DND-41 (cell line): Measurements from ENCODE around the gene AMPH.
"Not testable (repeated sequence)": the region's sequence is repeated elsewhere in the genome, so short reads cannot be mapped to it uniquely, and the experiment has no call there.

ENCODE experiments used
- ATAC-seq: fragments of 200-7000 bp; cut with Tn5 transposase; 3 replicates; pipeline ENCODE4 v1.9.1; 2021; ENCODE audit warnings: low read depth; ENCODE audit not compliant: insufficient read depth
- DNase-seq: peaks from one replicate; pipeline ENCODE4 v3.0.0-alpha.2; 2020
- H2AFZ ChIP-seq: 2 replicates; pipeline ENCODE4 v1.6.0; 2012; ENCODE audit warnings: low read depth, low read length
- H3K27ac ChIP-seq: 2 replicates; pipeline ENCODE4 v1.5.1; 2012; ENCODE audit warnings: low read length, inconsistent platforms
- H3K27me3 ChIP-seq: fragments of 200-600 bp; sonication (generic); 2 replicates; pipeline ENCODE4 v1.6.0; 2012; ENCODE audit warnings: low read length, mild to moderate bottlenecking, inconsistent platforms; ENCODE audit not compliant: insufficient read depth, poor library complexity
- H3K36me3 ChIP-seq: 2 replicates; pipeline ENCODE4 v1.5.1; 2012; ENCODE audit warnings: low read length, inconsistent platforms; ENCODE audit not compliant: insufficient read depth
- H3K4me1 ChIP-seq: 2 replicates; pipeline ENCODE4 v1.5.1; 2012; ENCODE audit warnings: mild to moderate bottlenecking, low read length; ENCODE audit not compliant: insufficient read depth
- H3K4me2 ChIP-seq: 2 replicates; pipeline ENCODE4 v1.6.0; 2012; ENCODE audit warnings: mild to moderate bottlenecking, moderate library complexity, low read length, inconsistent platforms; ENCODE audit not compliant: insufficient read depth
- H3K4me3 ChIP-seq, 2 experiments: fragments of 200-600 bp in 1 of 2; shearing (Covaris generic) in 1 of 2; 2 replicates each; pipeline ENCODE4 v1.5.1; 2012 to 2016; ENCODE audit warnings: inconsistent platforms in 2 of 2, low read length in 2 of 2, mild to moderate bottlenecking in 2 of 2, low read depth in 1 of 2, moderate library complexity in 1 of 2
- H3K79me2 ChIP-seq: 2 replicates; pipeline ENCODE4 v1.6.0; 2012; ENCODE audit warnings: low read length, inconsistent platforms; ENCODE audit not compliant: insufficient read depth
- H3K9ac ChIP-seq: 2 replicates; pipeline ENCODE4 v1.6.0; 2012; ENCODE audit warnings: low read depth, mild to moderate bottlenecking, inconsistent platforms, low read length, moderate library complexity
- H3K9me3 ChIP-seq: 2 replicates; pipeline ENCODE4 v1.5.1; 2012; ENCODE audit warnings: low read length, moderate library complexity, mild to moderate bottlenecking, inconsistent platforms; ENCODE audit not compliant: insufficient read depth, severe bottlenecking
- H4K20me1 ChIP-seq: 2 replicates; pipeline ENCODE4 v1.6.0; 2012; ENCODE audit warnings: low read length; ENCODE audit not compliant: insufficient read depth
- TF ChIP-seq, protein P1 (sequence below): IDR thresholded peaks from 2 replicates; pipeline ENCODE4 v1.5.1; 2012; ENCODE audit warnings: borderline replicate concordance, low read length, moderate library complexity, mild to moderate bottlenecking; ENCODE audit not compliant: poor library complexity, severe bottlenecking; ENCODE audit errors: extremely low read depth

Gene AMPH

DNA sequence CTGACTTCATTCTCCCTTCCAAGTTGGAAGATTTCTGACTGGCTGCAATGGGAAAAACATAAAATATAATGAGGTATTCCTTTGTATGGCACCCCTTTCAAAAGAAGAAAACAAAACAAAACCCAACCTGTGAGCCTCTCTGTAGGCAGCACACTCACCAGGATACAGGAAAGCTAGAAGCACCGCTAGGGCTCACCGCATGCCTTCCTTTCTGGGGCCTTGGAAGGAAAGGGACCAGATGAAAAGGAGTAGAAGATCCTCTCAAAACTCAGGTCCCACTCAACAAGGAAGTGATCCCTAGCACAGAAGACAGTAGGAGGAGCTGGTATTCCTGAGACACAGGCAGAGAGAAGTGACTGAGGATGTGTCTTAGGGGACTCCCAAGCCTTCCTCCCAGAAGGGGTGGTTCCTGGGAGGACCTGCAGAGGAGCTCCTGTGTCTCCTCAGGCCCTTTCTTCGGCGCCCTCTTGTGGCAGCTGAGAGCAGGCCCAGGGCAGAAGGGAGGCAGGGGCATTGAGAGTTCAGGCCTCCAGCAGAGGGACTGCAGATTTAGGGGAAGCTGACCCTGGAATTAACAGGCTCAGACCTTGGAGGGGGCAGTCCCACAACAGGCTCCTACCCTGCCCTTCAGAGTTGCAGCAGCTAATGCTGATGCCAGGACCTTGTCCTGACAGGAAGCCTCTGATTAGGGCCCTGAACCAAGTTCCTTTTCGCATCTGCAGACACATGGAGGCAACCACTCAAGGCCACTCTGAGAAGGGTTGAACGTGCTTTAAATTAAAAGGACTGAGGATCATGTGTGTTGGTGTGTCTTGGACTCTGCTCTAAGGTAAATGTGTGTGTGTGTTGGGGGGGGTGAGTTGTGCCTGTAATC lies 285.6 kb downstream of the AMPH start:
- peaks cover 20% of the 10 kb centered on the region for H3K79me2 ChIP-seq
- H3K4me1 ChIP-seq = peaks cover 58% of the 10 kb centered on the region
- peak overlapping the region; percentile 50 for H3K9ac ChIP-seq
- H3K9me3 ChIP-seq, H3K27me3 ChIP-seq, H4K20me1 ChIP-seq, H3K36me3 ChIP-seq: not testable (repeated sequence)
- peak overlapping the region; percentile 80 for H3K27ac ChIP-seq
- peak overlapping the region in 1 of 2 experiments; percentile 46; a peak in 2 of 4 replicates for H3K4me3 ChIP-seq
- H2AFZ ChIP-seq = peak overlapping the region; percentile 19; the same call in 1 of the 2 replicates
- ATAC-seq (peak; percentile 75), DNase-seq (peak; percentile 78)
- H3K4me2 ChIP-seq = peak overlapping the region; percentile 58
- TF ChIP-seq, protein P1, sequence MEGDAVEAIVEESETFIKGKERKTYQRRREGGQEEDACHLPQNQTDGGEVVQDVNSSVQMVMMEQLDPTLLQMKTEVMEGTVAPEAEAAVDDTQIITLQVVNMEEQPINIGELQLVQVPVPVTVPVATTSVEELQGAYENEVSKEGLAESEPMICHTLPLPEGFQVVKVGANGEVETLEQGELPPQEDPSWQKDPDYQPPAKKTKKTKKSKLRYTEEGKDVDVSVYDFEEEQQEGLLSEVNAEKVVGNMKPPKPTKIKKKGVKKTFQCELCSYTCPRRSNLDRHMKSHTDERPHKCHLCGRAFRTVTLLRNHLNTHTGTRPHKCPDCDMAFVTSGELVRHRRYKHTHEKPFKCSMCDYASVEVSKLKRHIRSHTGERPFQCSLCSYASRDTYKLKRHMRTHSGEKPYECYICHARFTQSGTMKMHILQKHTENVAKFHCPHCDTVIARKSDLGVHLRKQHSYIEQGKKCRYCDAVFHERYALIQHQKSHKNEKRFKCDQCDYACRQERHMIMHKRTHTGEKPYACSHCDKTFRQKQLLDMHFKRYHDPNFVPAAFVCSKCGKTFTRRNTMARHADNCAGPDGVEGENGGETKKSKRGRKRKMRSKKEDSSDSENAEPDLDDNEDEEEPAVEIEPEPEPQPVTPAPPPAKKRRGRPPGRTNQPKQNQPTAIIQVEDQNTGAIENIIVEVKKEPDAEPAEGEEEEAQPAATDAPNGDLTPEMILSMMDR = peak; percentile 75

DNA sequence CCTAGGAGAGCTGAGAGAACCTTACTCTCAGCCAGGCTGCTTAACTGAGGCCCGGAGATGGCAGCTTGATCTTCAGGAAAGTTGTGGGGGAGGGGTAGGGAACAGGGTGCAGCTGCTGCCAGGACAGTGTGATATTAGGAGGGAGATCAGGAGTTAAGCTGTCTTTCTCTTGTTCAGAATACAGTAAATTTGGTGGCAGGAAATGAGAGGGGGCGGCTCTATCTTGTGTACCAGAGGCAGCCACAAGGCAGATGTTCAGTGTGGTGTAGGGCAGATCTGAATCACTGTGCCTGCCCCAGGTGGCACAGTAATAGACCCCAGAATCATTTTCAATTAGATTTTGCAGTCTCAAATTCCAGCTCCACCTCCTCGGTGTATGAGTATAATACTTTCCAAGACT lies 286.4 kb downstream of the AMPH start:
- H3K4me2 ChIP-seq = peak overlapping the region; percentile 58; the same call in 1 of the 2 replicates
- H3K4me3 ChIP-seq = 0 out of 4 replicates have a peak overlapping the region, but pooled peaks of 1 of the 2 experiments have one; percentile 4
- H3K9ac ChIP-seq, H2AFZ ChIP-seq, H3K27me3 ChIP-seq, H4K20me1 ChIP-seq, H3K36me3 ChIP-seq, H3K9me3 ChIP-seq: not testable (repeated sequence)
- peak overlapping the region; percentile 80 for H3K27ac ChIP-seq
- H3K79me2 ChIP-seq = peaks cover 15% of the 10 kb centered on the region
- DNase-seq = peak; percentile 20
- ATAC-seq = peak; percentile 31
- peaks cover 66% of the 10 kb centered on the region for H3K4me1 ChIP-seq

- H2AFZ ChIP-seq, H3K36me3 ChIP-seq, DNase-seq, H4K20me1 ChIP-seq, ATAC-seq, H3K4me3 ChIP-seq, H3K27me3 ChIP-seq, H3K9me3 ChIP-seq, H3K79me2 ChIP-seq: not testable (repeated sequence)
- H3K4me1 ChIP-seq = peaks cover 68% of the 10 kb centered on the region
- peak overlapping the region; percentile 15 for H3K27ac ChIP-seq
- peak overlapping the region; percentile 2; the same call in 1 of the 2 replicates for H3K4me2 ChIP-seq
- peak overlapping the region; percentile 43; the same call in 1 of the 2 replicates for H3K9ac ChIP-seq
Observed at GRCh38 chr7:38342135-38342534, 289.0 kb downstream of the AMPH start.

GRCh38 chr7:38341172-38341705 lies 289.9 kb downstream of the AMPH start:
- not testable (repeated sequence) for H3K36me3 ChIP-seq, H3K9me3 ChIP-seq, H3K79me2 ChIP-seq, H3K27me3 ChIP-seq, H4K20me1 ChIP-seq
- DNase-seq (peak; percentile 22), ATAC-seq (peak; percentile 22; the same call in 2 of the 3 replicates)
- H3K4me1 ChIP-seq = peaks cover 70% of the 10 kb centered on the region
- H2AFZ ChIP-seq = peak overlapping the region; percentile 52
- TF ChIP-seq, protein P1 = peak; percentile 22
- H3K9ac ChIP-seq = peak overlapping the region; percentile 43
- H3K4me2 ChIP-seq = peak overlapping the region; percentile 44
- peak overlapping the region; percentile 90 for H3K27ac ChIP-seq
- H3K4me3 ChIP-seq = peak overlapping the region in 1 of 2 experiments; percentile 27; a peak in 1 of 4 replicates
